K562 (cell line): Measurements from ENCODE around the gene USP22. TPM values are rescaled to one million over a fixed set of nuclear protein-coding genes. Genes with fewer than 3 reads are reported as not detected.

ENCODE experiments used
- ATAC-seq: fragments of 200-7000 bp; cut with Tn5 transposase; 3 replicates; pipeline ENCODE4 v1.9.1; 2020; ENCODE audit warnings: moderate library complexity
- BruUV-seq: library from RNA; stranded (reverse); fragments of 400-500 nt; replicated peaks from 2 replicates; lab custom pipeline; 2021; lab: Mats Ljungman, UMichigan
- CTCF ChIA-PET: fragments of 300-600 bp; formaldehyde crosslinking; extraction: SDS; loops from one replicate; lab custom pipeline; 2021; ENCODE audit warnings: low intra/inter-chr PET ratio; lab: Yijun Ruan, JAX
- POLR2A ChIA-PET: fragments of 300-600, 350-650 bp; sonication (Branson Sonifier 250); formaldehyde crosslinking; extraction: SDS; loops from one replicate; lab custom pipeline; 2021; ENCODE audit warnings: antibody characterized with exemption, inconsistent platforms; lab: Yijun Ruan, JAX
- DNase-seq, 4 experiments: peaks; one replicate each; pipeline versions ENCODE4 v3.0.0 to v3.0.0-alpha.2; 2011 to 2018; ENCODE audit warnings: low spot score in 3 of 4, mixed read lengths in 3 of 4; ENCODE audit errors: extremely low read depth in 1 of 4
- FAIRE-seq: peaks from 2 replicates; lab custom pipeline; 2011; peaks lifted over from hg19 to GRCh38; lab: Jason Lieb, UNC
- H2AFZ ChIP-seq: 2 replicates; pipeline ENCODE4 v1.6.0; 2011; ENCODE audit warnings: low read depth, low read length, control low read depth, inconsistent platforms
- H3K27ac ChIP-seq: fragments of 200-600 bp; 3 replicates; pipeline ENCODE4 v1.8.0; 2011; ENCODE audit warnings: low read depth, mild to moderate bottlenecking, control low read depth, inconsistent platforms, low read length, moderate library complexity, mixed read lengths; ENCODE audit errors: extremely low read depth
- H3K27me3 ChIP-seq, 2 experiments: fragments of 300-600 bp in 1 of 2; 2 replicates in 1 of 2; 3 replicates in 1 of 2; pipeline versions ENCODE4 v1.6.0 to v1.8.0; 2011; ENCODE audit warnings: inconsistent platforms in 2 of 2, low read length in 2 of 2, mild to moderate bottlenecking in 1 of 2, mixed read lengths in 1 of 2, moderate library complexity in 1 of 2; ENCODE audit not compliant: control insufficient read depth in 2 of 2, insufficient read depth in 2 of 2
- H3K36me3 ChIP-seq: fragments of 300-600 bp; 3 replicates; pipeline ENCODE4 v1.8.0; 2011; ENCODE audit warnings: mild to moderate bottlenecking, low read length, inconsistent platforms; ENCODE audit not compliant: control insufficient read depth, insufficient read depth
- H3K4me1 ChIP-seq, 2 experiments: fragments of 200-600 bp in 1 of 2; replicated peaks in 1 of 2; 2 replicates in 1 of 2; 3 replicates in 1 of 2; pipeline versions ENCODE4 v1.5.1 to v1.8.0; 2011; ENCODE audit warnings: inconsistent platforms in 2 of 2, low read length in 2 of 2, mild to moderate bottlenecking in 1 of 2, mixed read lengths in 1 of 2, moderate library complexity in 1 of 2; ENCODE audit not compliant: control insufficient read depth in 2 of 2, insufficient read depth in 2 of 2
- H3K4me2 ChIP-seq: 2 replicates; pipeline ENCODE4 v1.6.1; 2011; ENCODE audit warnings: low read length, control low read depth, inconsistent platforms, mixed read lengths; ENCODE audit not compliant: insufficient read depth
- H3K4me3 ChIP-seq: fragments of 200-600 bp; sonication (generic), shearing (Covaris generic); 2 replicates; pipeline ENCODE4 v1.5.1; 2016; ENCODE audit warnings: control low read depth, inconsistent platforms
- H3K79me2 ChIP-seq: fragments of 200-600 bp; 3 replicates; pipeline ENCODE4 v1.8.0; 2011; ENCODE audit warnings: low read length, inconsistent platforms; ENCODE audit not compliant: control insufficient read depth, insufficient read depth
- H3K9ac ChIP-seq, 2 experiments: 2 replicates each; pipeline versions ENCODE4 v1.6.0 to v1.6.1; 2011; ENCODE audit warnings: low read depth in 2 of 2, low read length in 2 of 2, control low read depth in 1 of 2, inconsistent platforms in 1 of 2, mild to moderate bottlenecking in 1 of 2, mixed read lengths in 1 of 2; ENCODE audit not compliant: insufficient read depth in 1 of 2
- H3K9me1 ChIP-seq: one replicate; pipeline ENCODE4 v1.6.0; 2011; ENCODE audit warnings: inconsistent platforms, mild to moderate bottlenecking, low read length, moderate library complexity; ENCODE audit not compliant: control insufficient read depth, insufficient read depth
- H3K9me3 ChIP-seq: replicated peaks from 2 replicates; pipeline ENCODE4 v1.5.1; 2011; ENCODE audit warnings: low read depth, low read length, inconsistent platforms; ENCODE audit not compliant: control insufficient read depth, insufficient read depth
- H4K20me1 ChIP-seq: replicated peaks from 2 replicates; pipeline ENCODE4 v1.6.1; 2011; ENCODE audit warnings: low read length, inconsistent platforms, mixed read lengths; ENCODE audit not compliant: control insufficient read depth, insufficient read depth
- BRF2 ChIP-seq: IDR thresholded peaks from 3 replicates; pipeline ENCODE4 v1.6.1; 2011; ENCODE audit warnings: borderline replicate concordance, mild to moderate bottlenecking; ENCODE audit not compliant: insufficient read length, insufficient read depth
- HDAC6 ChIP-seq: IDR thresholded peaks from 2 replicates; pipeline ENCODE4 v1.6.1; 2012; ENCODE audit warnings: low read depth, mild to moderate bottlenecking, control low read depth, inconsistent platforms, low read length, moderate library complexity
- HDGF ChIP-seq: fragments of 450-650 bp; IDR thresholded peaks from 2 replicates; pipeline ENCODE4 v1.6.1; 2016
- KLF1 ChIP-seq: fragments of 450-650 bp; IDR thresholded peaks from 2 replicates; pipeline ENCODE4 v1.6.1; 2016; ENCODE audit warnings: missing genetic modification characterization, missing compliant biosample characterization
- PHTF2 ChIP-seq: fragments of 250-450 bp; sonication (Bioruptor Pico); IDR thresholded peaks from 2 replicates; pipeline ENCODE4 v1.5.0; 2021; ENCODE audit warnings: mild to moderate bottlenecking
- ZFP1 ChIP-seq: fragments of 450-650 bp; formaldehyde crosslinking; IDR thresholded peaks from 2 replicates; pipeline ENCODE4 v1.4.0; 2020; ENCODE audit warnings: mild to moderate bottlenecking, mixed read lengths
- ZKSCAN3 ChIP-seq: fragments of 250-450 bp; sonication (Bioruptor Pico); IDR thresholded peaks from 2 replicates; pipeline ENCODE4 v1.4.0; 2020
- WGBS: fragments of 100-300 bp; shearing (Covaris generic); methylation state at CpG from one replicate; pipeline ENCODE4 v1.1.6; 2016; ENCODE audit warnings: low coverage, mixed read lengths; ENCODE audit not compliant: insufficient coverage; ENCODE audit errors: missing lambda C conversion rate; 5-methylcytosine and 5-hydroxymethylcytosine counted together
- in situ Hi-C: fragments of 300-500 bp; cut with MboI; formaldehyde crosslinking; loops from 4 replicates; pipeline ENCODE4 v1.15.0; 2018; ENCODE audit warnings: inconsistent platforms, mixed read lengths
- intact Hi-C: fragments of 100-400 bp; cut with micrococcal nuclease; formaldehyde crosslinking; loops from 2 replicates; pipeline ENCODE4 v1.14.2; 2022
- polyA plus RNA-seq, 8 experiments: library from polyadenylated mRNA; depleted of rRNA in 4 of 8; stranded (reverse) in 5 of 8; unstranded in 3 of 8; fragments of >200 nt; fragmentation: Nextera tagmentation in 2 of 8; fragmentation: Illumina TruSeq in 1 of 8; extraction: Ambion mirVana in 2 of 8; extraction: Trizol in 1 of 8; gene quantifications; 2 replicates each; pipeline versions ENCODE4 v1.2.1 to v1.2.3, GENCODE V29; 2011 to 2014; ENCODE audit warnings: inconsistent platforms in 1 of 8, missing spikeins in 1 of 8
- total RNA-seq, 7 experiments: library from RNA; depleted of rRNA in 6 of 7; stranded (reverse); fragments of >200 nt in 6 of 7; fragmentation: Illumina TruSeq in 2 of 7; extraction: Trizol in 2 of 7; gene quantifications; 2 replicates each; pipeline versions ENCODE4 v1.2.1 to v1.2.3, GENCODE V29; 2011 to 2021; ENCODE audit warnings: low replicate concordance in 1 of 7
- TF ChIP-seq, protein P1 (sequence below): fragments of 250-450 bp; sonication (Bioruptor Pico); IDR thresholded peaks from 2 replicates; pipeline ENCODE4 v1.9.0; 2021; ENCODE audit warnings: mild to moderate bottlenecking, inconsistent platforms
- TF ChIP-seq, protein P2 (sequence below): fragments of 250-450 bp; sonication (Bioruptor Pico); IDR thresholded peaks from 2 replicates; pipeline ENCODE4 v1.9.0; 2021; ENCODE audit warnings: mild to moderate bottlenecking
- TF ChIP-seq, protein P3 (sequence below): sonication (generic); formaldehyde crosslinking; IDR thresholded peaks from 2 replicates; pipeline ENCODE4 v1.8.0; 2022; ENCODE audit warnings: mild to moderate bottlenecking, missing genetic modification reagents

Gene USP22
- total and polyA plus RNA-seq, 9 of the 15 experiments (the other 6 are each of a cell fraction or from before 2014, with no cell fraction given), result 6.5 to 113 (median 58.9) TPM

DNA sequence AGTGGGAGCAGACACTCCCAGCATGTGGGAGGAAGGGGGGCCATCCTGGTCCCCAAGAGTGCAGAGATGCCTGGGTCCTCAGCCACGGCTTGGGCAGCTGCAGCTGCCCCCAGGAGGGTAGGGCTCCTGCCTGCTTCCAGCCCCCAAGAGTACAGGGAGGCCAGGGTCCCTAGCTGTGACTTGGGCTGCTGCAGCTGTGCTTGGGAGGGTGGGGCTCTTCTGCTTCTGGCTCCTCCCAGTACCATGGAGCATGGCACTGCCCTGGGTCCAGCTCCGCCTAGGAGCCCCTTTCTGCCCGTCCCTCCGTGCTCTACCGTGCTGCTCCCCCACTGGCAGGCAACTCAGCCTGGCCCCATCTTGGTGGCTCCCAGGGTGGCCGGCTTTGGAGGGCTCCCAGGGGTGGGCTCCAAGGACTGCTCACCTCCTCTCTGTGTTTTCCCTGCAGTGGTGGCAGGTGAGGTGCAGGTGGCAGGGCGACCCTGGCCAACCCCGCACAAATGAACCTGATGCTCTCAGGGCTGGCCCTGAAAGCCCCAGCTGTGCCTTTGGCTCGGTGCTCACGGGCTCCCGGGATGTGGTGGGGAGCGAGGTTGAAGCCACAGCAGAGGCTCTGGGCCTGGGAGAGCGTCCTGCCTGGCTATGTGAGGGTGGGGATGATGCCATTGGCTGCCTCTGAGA is 18.5 kb upstream of the USP22 start:
- in situ Hi-C loops (no loop called here), intact Hi-C loops (no loop called here)
- ChIA-PET CTCF (no interaction called here), POLR2A (no interaction called here)
- ATAC-seq, result no peak; the same call in 2 of the 3 replicates
- Histone ChIP-seq H3K4me2 (no peak overlapping the region), H3K79me2 (no peaks in the 10 kb centered on the region), H3K9me3 (no peaks in the 10 kb centered on the region), H4K20me1 (no peaks in the 10 kb centered on the region), H3K36me3 (no peaks in the 10 kb centered on the region), H3K9me1 (no peaks in the 10 kb centered on the region), H3K27me3 (peaks cover 0 to 8% of the 10 kb centered on the region in 2 experiments; a peak in 2 of 5 replicates), H2AFZ (no peak overlapping the region), H3K27ac (no peak overlapping the region), H3K4me3 (no peak overlapping the region), H3K4me1 (peaks cover 0 to 11% of the 10 kb centered on the region in 2 experiments; a peak in 3 of 5 replicates), H3K9ac (no peak overlapping the region)
- no peak for DNase-seq
- no peak for FAIRE-seq
- no TSS peak for BruUV-seq
- WGBS, result 32% methylated on average over 12 of the region's 13 CpGs
- TF ChIP-seq, protein P1, sequence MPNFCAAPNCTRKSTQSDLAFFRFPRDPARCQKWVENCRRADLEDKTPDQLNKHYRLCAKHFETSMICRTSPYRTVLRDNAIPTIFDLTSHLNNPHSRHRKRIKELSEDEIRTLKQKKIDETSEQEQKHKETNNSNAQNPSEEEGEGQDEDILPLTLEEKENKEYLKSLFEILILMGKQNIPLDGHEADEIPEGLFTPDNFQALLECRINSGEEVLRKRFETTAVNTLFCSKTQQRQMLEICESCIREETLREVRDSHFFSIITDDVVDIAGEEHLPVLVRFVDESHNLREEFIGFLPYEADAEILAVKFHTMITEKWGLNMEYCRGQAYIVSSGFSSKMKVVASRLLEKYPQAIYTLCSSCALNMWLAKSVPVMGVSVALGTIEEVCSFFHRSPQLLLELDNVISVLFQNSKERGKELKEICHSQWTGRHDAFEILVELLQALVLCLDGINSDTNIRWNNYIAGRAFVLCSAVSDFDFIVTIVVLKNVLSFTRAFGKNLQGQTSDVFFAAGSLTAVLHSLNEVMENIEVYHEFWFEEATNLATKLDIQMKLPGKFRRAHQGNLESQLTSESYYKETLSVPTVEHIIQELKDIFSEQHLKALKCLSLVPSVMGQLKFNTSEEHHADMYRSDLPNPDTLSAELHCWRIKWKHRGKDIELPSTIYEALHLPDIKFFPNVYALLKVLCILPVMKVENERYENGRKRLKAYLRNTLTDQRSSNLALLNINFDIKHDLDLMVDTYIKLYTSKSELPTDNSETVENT (CRISPR knock-in tag), result no peak
- no peak for TF ChIP-seq ZFP1 (CRISPR knock-in tag)
- TF ChIP-seq ZKSCAN3 (CRISPR knock-in tag), result no peak
- TF ChIP-seq, protein P2, sequence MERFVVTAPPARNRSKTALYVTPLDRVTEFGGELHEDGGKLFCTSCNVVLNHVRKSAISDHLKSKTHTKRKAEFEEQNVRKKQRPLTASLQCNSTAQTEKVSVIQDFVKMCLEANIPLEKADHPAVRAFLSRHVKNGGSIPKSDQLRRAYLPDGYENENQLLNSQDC (CRISPR knock-in tag), result no peak
- no peak for TF ChIP-seq KLF1 (tag)
- no peak for TF ChIP-seq PHTF2 (CRISPR knock-in tag)
- no peak for TF ChIP-seq BRF2
- no peak for TF ChIP-seq HDAC6
- TF ChIP-seq, protein P3, sequence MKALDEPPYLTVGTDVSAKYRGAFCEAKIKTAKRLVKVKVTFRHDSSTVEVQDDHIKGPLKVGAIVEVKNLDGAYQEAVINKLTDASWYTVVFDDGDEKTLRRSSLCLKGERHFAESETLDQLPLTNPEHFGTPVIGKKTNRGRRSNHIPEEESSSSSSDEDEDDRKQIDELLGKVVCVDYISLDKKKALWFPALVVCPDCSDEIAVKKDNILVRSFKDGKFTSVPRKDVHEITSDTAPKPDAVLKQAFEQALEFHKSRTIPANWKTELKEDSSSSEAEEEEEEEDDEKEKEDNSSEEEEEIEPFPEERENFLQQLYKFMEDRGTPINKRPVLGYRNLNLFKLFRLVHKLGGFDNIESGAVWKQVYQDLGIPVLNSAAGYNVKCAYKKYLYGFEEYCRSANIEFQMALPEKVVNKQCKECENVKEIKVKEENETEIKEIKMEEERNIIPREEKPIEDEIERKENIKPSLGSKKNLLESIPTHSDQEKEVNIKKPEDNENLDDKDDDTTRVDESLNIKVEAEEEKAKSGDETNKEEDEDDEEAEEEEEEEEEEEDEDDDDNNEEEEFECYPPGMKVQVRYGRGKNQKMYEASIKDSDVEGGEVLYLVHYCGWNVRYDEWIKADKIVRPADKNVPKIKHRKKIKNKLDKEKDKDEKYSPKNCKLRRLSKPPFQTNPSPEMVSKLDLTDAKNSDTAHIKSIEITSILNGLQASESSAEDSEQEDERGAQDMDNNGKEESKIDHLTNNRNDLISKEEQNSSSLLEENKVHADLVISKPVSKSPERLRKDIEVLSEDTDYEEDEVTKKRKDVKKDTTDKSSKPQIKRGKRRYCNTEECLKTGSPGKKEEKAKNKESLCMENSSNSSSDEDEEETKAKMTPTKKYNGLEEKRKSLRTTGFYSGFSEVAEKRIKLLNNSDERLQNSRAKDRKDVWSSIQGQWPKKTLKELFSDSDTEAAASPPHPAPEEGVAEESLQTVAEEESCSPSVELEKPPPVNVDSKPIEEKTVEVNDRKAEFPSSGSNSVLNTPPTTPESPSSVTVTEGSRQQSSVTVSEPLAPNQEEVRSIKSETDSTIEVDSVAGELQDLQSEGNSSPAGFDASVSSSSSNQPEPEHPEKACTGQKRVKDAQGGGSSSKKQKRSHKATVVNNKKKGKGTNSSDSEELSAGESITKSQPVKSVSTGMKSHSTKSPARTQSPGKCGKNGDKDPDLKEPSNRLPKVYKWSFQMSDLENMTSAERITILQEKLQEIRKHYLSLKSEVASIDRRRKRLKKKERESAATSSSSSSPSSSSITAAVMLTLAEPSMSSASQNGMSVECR (CRISPR knock-in tag), result no peak
- no peak for TF ChIP-seq HDGF
